HG02938 (cell line): ENCODE measurements around the gene PISD.
A peak's percentile ranks its signal among the peaks of the same experiment; 100 is the strongest.
"Not testable (repeated sequence)": the region's sequence is repeated elsewhere in the genome, so short reads cannot be mapped to it uniquely, and the experiment has no call there.

ENCODE experiments used
- ATAC-seq: cut with Tn5 transposase; IDR thresholded peaks from one replicate; pipeline ENCODE4 v1.9.1; 2021; ENCODE audit warnings: mild to moderate bottlenecking, moderate library complexity; ENCODE audit not compliant: unreplicated experiment

Gene PISD

GRCh38 chr22:31661851-31662667, at the start of gene PISD:
Gene PISD (minus strand): TSS chr22:31662215. CDS start chr22:31662208, 7 bp downstream.
- peak; percentile 84 for ATAC-seq

- not testable (repeated sequence) for ATAC-seq
Observed at GRCh38 chr22:31711226-31711625, 49.2 kb upstream of the PISD start.

GRCh38 chr22:31707519-31707918, 45.5 kb upstream of the PISD start:
- no peak for ATAC-seq

- ATAC-seq = no peak
Observed at GRCh38 chr22:31695423-31695822, 33.4 kb upstream of the PISD start.

GRCh38 chr22:31694046-31694445, 32.0 kb upstream of the PISD start:
- not testable (repeated sequence) for ATAC-seq

GRCh38 chr22:31692186-31692886, 30.3 kb upstream of the PISD start:
- ATAC-seq = no peak

- ATAC-seq = no peak
Observed at GRCh38 chr22:31691408-31691807, 29.4 kb upstream of the PISD start.

- no peak for ATAC-seq
Observed at GRCh38 chr22:31683181-31684105, 21.4 kb upstream of the PISD start.

- ATAC-seq = no peak
Observed at GRCh38 chr22:31682751-31683150, 20.7 kb upstream of the PISD start.

- no peak for ATAC-seq
Observed at GRCh38 chr22:31681349-31682345, 19.6 kb upstream of the PISD start.

GRCh38 chr22:31680861-31681341, 18.9 kb upstream of the PISD start:
- ATAC-seq = no peak

GRCh38 chr22:31678748-31679147, 16.7 kb upstream of the PISD start:
- no peak for ATAC-seq

GRCh38 chr22:31676700-31677099, 14.7 kb upstream of the PISD start:
- peak; percentile 88 for ATAC-seq

- ATAC-seq = not testable (repeated sequence)
Observed at GRCh38 chr22:31674219-31674618, 12.2 kb upstream of the PISD start.

GRCh38 chr22:31668849-31669248, 6.8 kb upstream of the PISD start:
- ATAC-seq = not testable (repeated sequence)

- ATAC-seq = no peak
Observed at GRCh38 chr22:31662668-31663037, 638 bp upstream of the PISD start.

- ATAC-seq = not testable (repeated sequence)
Observed at GRCh38 chr22:31660860-31661341, 1.1 kb downstream of the PISD start.

GRCh38 chr22:31659246-31659645, 2.8 kb downstream of the PISD start:
- ATAC-seq = no peak

- no peak for ATAC-seq
Observed at GRCh38 chr22:31654408-31654807, 7.6 kb downstream of the PISD start.

GRCh38 chr22:31653944-31654343, 8.1 kb downstream of the PISD start:
- no peak for ATAC-seq
